Limb (tissue), 2 donors: ENCODE results near the gene ACP7.

Source experiments
- DNase-seq, 2 donors: peaks; one replicate each; pipeline ENCODE4 v3.0.0-alpha.2; 2016; ENCODE audit errors: extremely low spot score in 2 of 2

The ACP7 gene

DNA sequence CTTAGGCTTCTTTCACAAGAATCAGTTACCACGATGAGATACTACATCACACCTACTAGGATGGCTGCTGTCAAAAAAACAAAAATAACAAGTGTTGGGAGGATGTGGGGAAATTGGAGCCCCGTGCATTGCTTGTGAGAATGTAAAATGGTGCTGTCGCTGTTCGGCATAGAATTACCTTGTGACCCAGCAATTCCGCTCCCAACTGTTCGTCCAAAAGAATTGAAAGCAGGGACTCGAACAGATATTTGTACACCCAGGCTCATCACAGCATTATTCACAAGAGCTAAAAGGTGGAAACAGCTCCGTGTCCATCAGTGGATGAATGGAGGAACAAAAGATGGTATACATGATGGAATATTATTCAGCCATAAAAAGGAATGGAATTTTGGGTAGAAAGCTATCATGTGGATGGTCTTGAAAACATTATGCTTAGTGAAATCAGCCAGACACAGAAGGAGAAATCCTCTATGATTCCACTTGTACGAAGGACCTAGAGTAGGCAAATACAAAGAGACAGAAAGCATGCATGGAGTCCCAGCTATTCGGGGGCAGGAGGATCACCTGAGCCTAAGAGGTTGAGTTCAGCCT, 64.9 kb downstream of the ACP7 start:
- no peak for DNase-seq

DNA sequence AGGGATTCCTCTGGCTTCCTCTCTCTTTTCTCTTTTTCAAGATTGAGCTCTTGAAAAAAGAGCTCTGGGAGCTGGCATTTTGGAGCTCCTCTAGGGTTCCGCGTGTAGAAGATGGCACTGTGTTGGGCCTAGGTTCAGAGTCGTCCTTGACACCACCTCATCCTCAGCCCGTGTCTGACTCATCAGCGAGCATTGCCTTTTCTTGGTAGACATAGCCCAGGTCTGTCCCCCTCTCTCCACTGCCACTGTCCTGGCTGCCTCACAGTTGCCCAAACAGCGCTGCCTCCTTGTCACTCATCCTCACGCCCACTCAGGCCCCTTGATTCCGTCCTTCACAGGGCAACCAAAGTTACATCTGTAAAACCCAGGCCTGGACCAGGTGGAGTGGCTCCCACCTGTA, 66.1 kb downstream of the ACP7 start:
- DNase-seq: no peak

DNA sequence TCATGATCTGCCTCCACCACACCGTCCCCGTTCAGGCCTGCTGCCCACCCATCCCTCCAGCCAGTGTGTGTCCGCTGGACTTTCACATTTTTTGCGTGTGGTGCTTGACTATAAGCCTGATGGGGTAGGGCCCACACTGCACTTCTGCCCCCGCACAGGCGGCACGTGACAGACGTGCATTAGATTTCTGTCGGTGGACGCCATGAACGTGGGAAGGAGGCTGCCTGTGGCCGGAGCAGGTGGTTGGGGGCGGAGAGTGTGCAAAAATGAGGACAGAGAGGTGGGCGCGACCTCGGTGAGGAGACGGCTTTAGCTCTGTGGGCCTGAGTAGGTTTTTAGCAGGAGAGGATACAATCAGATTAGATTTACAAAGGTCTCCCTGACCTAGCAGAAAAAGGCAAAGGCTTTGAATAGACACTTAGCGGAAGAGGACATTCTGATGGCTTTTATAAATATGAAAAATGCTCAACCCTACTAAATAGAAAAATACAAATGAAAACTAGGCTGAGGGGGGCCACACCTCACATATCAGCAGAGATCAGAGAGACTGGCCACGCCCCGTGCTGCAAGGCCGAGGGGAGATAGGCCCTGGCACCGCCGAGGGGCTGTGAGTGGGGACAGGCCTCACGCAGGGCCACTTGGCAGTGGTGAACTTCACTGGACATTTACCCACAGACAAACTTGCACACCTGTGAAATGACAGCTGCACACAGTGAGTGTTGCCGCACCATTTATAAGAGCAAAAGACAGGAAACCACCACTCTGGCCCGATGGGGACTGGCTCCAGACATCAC, 66.8 kb downstream of the ACP7 start:
- DNase-seq: no peak

DNA sequence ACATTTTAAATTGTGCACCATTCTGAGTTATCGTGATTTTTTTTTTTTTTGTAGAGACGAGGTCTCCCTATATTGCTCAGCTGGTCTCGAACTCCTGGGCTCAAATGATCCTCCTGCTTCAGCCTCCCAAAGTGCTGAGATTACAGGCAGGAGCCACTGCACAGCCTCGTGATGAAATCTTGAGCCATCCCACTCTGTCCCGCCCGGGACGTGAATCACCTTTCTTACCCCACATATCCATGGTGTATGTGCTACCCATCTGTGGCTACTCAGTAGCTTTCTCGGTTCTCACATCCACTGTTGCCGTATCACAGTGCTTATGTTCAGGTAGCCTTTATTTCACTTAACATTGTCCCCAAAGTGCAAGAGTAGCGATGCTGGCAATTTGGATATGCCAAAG, 67.9 kb downstream of the ACP7 start:
- DNase-seq: no peak

DNA sequence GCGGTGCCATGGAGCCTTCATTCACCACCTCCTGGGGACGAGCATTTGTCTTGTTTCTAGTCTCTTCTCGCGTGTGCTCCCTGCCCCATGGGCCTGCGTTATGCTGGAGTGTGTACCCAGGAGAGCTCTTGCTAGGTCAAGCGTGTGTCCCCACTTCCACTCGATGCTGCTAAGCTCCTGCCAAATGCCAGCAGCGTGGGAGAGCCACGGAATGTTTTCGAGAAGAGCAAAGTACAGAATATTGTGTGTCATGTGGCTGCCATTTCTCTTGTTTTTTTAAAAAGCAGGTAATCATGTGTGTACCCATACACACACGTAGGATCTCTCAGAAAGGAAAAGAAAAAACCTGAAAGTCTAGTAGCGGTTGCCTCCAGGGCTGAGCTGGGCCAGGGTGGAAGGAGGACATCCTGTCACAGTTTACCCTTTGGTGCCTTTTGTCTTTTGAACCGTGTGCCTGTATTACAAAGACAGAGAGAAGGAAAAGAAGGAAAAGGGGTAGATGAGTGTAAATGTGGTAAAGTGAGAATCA, 70.0 kb downstream of the ACP7 start:
- DNase-seq: no peak

DNA sequence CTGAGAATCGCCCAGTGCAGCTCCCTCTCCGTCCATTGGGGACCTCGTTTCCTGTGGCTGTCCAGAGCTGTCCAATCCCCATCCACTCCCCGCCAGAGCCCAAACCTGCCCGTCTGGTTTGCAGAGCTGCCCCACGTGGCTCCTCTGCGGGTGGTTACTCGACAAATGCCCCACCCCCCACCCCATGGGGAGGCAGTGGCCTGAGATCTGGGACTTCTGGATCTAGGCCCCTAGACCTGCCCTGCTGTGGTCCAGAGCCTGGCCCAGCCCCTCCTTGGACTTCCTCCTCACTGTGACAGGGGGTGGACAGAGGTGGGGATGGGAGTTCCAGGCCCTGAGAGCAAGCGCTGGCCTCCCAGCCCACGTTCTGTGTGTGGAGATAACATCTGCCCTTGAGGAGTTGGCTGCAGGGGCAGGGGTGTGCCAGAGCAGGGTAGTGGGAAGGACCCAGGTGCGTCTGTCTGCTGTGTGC, 70.5 kb downstream of the ACP7 start:
- no peak for DNase-seq

DNA sequence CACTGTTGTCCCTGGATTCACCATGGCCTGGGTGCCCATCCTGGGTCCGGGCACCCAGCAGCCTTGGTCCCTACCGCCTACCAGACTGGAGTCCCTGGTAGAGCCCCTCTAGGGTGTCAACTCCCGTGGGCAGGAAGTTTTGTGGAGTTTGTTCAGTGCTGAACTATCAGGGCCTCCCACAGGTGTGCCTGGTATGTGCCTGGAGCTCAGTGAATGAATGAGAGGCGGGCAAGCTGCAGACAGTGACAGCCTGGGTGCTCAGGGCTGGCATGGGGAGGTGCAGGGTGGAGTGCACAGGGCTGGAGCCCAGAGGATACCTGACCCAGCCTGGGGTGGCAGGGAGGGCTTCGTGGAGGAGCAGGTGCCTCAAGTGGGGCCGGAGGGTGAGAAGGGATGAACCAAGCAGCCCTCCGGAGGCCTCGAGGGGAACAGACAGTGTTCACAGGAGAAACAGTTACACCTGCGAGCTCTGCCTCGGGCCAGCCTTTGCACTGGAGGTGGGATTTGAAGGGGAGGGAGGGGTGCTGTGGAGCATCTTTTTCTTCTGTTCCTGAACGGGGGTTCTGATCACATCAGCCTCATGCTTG, 71.0 kb downstream of the ACP7 start:
- no peak for DNase-seq

DNA sequence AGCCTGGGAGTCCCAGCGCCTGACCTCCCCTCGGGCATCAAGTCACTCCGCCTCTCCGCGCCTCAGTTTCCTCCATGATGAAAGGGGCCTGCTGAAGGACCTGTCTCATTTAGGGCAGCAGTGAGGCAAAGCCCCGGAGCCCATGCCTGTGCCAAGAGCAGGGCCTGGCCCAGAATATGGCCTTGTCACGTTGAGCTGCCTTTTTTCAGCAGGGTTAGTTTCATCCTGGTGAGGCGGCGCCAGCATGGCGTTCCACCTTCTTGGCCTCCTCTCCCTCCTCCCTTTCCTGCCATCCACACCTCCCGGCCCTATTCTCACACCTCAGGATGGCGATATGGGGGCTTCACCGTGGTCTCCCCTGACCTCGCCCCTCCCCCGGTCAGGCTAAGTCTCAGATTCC, 71.6 kb downstream of the ACP7 start:
- no peak for DNase-seq

DNA sequence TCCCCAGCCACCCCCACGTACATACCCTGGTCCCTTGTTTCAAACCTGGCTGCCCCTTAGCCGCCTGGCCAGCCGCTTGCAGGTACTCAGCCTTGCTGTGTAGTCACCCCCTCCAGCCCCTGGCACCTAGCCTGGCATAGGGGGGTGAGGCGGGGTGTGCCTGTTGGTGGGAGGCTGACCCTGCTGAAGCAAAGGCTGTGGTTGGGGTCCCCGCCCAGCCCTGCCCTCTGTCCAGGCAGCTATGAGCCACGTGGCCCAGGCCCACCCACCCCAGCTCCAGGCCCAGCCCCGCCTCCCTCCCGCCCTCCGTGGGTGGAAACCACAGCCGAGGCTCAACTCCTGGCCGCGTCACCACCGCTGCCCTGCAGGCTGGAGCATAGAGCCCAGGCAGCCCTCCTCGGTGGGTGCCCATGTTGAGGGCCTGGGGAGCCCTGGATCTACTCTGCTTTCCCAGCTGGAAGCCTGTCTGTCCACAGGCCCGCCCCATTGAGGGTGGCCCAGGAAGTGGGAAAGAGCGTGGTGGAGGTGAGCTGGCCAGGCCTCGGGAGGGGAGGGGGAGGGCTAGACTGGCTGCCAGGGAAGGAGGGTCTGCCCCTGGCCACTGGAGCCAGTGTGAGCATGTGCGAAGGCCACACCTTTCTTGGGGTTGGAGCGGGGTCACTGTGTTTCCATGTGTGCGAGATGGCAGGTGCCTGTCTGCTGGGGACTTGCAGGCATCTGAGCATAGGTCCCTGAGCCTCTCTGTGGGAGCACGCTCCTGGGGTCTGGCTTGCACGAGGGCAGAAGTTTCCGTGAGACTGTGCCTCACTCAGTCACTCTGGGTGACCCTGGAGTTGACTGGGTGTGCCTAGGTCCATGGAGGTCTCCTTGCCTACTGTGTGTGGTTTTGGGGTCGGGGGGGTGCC, 72.4 kb downstream of the ACP7 start:
- DNase-seq: peak in 1 of 2 donors; percentile 47

DNA sequence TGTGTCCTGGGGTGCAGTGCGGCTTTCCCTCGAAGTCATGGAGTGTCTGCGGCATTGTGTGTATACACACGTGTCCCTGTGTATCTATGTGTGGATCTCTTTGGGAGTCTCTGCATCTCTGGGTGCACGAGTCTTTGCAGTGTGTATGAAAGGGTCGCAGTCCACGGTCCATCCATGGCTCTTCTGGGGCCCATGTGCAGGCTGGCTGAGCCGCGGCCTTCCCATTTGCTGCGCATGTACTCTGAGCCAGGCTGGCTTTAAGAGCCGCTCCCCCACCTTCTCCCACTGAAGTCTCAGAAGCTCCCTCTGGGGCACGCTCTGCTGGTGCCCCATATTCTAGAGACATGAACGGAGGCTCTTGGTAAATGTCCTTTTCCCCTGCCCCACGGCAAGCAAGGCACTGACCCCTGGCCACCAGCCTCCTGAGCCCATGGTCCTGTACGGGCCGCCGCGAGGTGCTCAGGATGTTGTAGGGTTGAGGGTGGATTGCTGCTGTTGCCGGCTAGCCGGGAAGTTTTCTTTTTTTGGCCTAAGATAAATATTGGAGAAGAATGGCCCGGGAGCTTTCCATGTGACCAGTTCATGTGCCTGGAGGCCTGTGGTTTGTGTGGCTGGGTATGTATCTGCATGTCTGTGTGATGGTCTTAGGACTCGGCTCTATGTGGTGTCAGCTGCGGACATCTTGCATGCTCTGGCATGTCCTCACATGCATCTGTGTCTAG, 73.3 kb downstream of the ACP7 start:
- no peak for DNase-seq

DNA sequence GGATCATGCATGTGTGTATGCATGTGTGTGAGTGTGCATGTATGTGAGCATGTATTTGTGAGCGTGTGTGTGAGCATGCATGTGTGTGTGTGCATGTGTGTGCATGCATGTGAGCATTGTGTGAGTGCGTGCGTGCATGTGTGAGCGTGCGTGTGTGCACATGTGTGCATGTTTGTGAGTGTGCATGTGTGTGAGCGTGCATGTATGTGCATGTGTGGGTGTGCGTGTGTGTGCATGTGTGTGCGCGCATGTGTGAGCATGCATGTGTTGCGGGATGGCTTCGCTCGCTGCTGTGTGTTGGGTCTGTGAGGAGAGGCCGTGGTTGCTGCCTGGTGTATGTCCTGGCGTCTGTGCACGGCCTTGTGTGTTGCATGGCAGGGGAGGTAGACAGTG, 73.8 kb downstream of the ACP7 start:
- no peak for DNase-seq

DNA sequence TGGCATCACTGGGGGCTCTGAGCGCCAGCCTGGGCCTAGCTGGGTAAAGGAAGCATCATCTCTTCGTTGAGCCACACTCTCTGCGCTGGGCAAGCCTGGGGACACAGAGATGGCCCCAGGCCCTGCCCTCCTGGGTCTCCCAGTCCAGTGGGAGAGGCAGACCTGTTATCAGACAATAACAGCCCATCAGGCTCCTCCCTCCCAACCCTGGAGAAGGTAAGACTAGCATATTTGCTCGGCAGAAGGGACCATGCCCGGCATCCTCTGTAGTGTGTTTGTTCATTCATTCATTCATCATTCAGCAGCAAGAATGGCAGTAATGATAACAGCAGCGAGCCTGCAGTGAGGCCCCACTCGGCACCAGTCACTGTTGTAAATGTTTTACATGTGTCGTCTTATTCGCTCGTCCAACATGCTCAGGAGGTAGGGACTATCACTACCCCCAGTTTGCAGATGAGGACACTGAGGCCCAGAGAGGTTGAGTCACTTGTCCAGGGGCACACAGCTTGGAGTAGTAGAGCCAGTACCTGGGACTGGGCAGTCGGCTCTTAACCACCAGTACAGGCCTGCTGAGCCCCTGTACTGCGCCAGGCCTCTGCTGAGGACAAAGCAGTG, 74.6 kb downstream of the ACP7 start:
- no peak for DNase-seq

DNA sequence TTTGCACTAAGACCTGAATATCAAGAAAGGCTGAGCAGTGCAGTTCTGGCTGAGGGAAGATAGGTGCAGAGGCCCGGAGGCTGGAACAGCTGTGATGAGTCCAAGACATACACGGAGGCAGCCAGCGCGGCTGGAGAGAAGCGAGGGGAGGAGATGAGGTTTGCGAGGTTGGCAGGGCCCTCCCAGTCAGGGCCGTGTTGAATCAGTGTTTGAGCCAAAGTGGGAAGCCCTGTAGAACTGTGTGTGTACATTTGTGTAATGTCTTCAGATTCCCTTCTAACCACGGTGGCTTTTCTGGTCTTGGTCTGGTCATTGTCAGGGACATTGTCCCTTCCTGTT, 76.3 kb downstream of the ACP7 start:
- peak in 1 of 2 donors; percentile 54 for DNase-seq
